Erythroblast (primary cell): Measurements from ENCODE around the gene CACNA2D4.

ENCODE experiments used
- DNase-seq, 2 experiments: peaks; one replicate each; lab custom pipeline; 2025; lab: John Stamatoyannopoulos, UW
- GATA1 ChIP-seq: IDR thresholded peaks from 2 replicates; pipeline ENCODE4 v1.6.1; 2011; ENCODE audit warnings: low read depth, mild to moderate bottlenecking, control low read depth, low read length, moderate library complexity
- POLR2A ChIP-seq: IDR thresholded peaks from 2 replicates; pipeline ENCODE4 v1.6.1; 2011; ENCODE audit warnings: mild to moderate bottlenecking, low read length

The CACNA2D4 gene

GRCh38 chr12:1881936-1882335, 36.5 kb downstream of the CACNA2D4 start:
- TF ChIP-seq POLR2A (no peak), GATA1 (no peak)
- DNase-seq, result no peak

- no peak for TF ChIP-seq POLR2A
- TF ChIP-seq GATA1, result no peak
- DNase-seq, result no peak
Observed at GRCh38 chr12:1881301-1881700, 37.2 kb downstream of the CACNA2D4 start.

DNA sequence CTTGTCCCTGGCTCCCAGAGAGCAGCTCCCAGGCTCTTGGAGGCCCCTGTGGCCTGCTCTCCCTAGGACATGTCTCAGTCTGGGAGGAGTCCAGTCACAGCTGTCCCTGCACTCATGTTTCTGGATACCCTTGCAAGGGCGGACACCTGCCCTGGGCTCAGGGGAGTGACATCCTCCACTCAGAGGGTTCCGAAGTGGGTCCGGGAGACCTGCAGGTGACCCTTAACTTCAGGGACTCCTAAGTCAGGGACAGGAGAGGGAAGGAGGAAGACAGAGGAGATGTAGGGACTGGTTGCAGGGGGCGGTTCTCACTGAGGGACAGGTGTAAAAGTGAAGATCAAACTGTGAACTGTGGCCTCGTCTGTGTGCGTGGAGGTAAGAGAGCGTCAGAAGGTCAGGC, 37.6 kb downstream of the CACNA2D4 start:
- no peak for DNase-seq
- TF ChIP-seq GATA1, result no peak
- TF ChIP-seq POLR2A, result no peak

- DNase-seq, result no peak
- TF ChIP-seq POLR2A (no peak), GATA1 (no peak)
Observed at GRCh38 chr12:1880153-1880845, 38.2 kb downstream of the CACNA2D4 start.

DNA sequence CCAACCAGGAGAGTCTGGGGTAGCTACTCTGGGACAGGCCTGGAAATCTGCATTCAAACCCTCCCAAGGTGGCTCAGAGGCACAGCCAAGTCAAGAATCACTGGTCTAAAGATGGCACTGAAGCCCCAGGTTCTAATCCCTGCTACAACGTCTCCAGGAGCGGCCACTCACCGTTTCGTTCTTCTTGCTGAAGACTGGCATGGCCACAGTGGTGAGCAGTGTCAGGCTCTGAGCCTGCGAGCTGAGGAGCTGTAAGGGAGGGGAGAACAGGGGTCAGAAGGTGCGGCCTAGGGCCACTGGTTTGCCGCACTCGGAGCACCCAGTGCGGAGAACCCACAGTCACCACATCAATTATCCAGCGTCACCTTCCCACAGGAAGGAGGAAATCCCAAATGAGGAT, 38.8 kb downstream of the CACNA2D4 start:
- TF ChIP-seq GATA1, result no peak
- TF ChIP-seq POLR2A, result no peak
- no peak for DNase-seq

DNA sequence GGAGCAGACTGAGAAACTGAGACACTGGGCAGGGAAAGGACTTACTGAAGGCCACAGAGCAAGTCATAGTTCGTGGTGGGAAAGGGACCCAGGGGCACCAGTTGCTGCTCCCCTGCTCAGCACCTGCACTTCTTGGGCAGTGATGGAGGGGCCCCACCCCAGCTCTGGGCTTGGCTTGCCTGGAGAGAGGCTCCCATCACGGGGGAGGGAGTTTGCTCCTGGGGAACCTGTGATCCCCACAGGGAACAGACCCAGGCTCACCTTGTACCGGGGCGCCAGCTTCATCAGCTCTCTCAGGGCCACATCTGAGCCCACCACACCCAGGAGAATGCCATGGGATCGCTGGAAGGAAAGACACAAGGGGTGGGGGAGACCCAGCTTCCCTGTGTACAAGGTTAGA, 39.8 kb downstream of the CACNA2D4 start:
- DNase-seq, result no peak
- no peak for TF ChIP-seq POLR2A
- TF ChIP-seq GATA1, result no peak

DNA sequence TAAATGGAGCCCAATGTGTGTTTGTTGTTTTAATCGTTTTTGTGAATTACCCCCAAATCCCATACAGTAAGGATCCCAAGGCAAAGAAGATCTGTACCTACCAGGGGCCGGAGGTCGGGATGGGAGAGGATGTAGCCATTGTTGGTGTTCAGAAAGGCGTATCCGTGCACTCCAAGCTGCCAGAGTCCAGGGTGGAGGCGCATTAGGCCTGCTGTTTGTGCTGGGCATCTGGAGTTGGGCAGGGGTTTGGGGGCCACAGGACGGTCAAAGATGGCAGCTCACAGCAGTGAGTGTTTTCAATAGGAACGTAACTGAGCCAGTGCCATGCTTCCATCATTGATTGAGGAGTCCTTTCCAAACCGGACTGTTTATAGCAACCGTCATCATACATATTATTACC, 40.2 kb downstream of the CACNA2D4 start:
- no peak for DNase-seq

DNA sequence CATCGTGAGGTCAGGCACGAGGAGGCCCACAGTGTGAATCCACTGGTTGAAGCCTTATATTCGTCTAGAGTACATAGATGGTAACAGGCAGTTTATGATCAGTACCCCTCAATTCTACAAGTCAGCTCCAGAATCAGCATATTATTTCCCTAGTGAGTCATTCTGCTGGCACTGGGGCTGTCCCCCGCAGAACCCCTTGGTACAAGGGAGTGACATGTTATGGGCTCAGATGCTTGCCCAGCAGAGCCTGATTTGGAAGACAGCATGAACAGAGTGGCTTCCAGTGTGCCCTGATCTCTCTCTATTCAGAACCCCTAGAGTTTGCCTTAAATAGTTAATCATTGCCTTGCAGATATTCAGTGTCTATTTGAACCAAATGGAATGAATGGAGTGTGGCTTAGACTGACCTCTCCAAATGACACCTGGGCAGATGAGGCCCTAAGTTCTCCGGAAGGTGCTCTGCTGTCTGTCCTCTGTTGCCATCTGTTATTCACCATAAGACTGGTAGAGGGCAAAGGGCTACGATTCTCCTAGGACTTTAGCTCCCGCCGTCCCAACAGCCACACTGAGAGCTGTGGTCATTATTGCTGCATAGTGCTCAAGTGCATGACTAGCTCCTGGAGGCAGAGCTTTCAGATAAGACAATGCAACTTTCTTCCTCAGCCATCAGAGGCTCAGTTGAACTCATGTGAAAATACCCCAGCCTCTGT, 41.1 kb downstream of the CACNA2D4 start:
- DNase-seq, result no peak

More for the DNA sequence above, 40.2 kb downstream of the CACNA2D4 start:
- TF ChIP-seq POLR2A, result no peak
- no peak for TF ChIP-seq GATA1

DNA sequence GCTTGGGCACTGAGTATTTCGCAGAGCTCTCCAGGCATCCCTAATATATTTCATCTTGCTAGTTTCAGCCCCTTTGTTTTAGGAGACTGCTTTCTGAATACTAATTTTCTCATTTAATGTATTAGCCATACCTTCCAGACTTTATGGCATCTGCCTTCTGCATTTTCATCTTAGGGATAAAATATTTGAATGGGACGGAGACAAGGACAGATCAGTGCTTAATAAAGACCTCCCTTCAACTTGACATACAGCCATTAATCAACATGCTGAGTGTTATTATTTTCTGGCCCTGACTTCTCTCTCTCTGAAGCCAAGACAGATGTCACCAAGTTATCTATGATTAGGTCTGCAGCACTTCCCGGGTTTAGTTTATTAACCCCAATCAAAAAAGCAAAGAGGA, 42.4 kb downstream of the CACNA2D4 start:
- DNase-seq, result no peak
- no peak for TF ChIP-seq POLR2A
- no peak for TF ChIP-seq GATA1

More for the DNA sequence above, 41.1 kb downstream of the CACNA2D4 start:
- TF ChIP-seq POLR2A (no peak), GATA1 (no peak)

DNA sequence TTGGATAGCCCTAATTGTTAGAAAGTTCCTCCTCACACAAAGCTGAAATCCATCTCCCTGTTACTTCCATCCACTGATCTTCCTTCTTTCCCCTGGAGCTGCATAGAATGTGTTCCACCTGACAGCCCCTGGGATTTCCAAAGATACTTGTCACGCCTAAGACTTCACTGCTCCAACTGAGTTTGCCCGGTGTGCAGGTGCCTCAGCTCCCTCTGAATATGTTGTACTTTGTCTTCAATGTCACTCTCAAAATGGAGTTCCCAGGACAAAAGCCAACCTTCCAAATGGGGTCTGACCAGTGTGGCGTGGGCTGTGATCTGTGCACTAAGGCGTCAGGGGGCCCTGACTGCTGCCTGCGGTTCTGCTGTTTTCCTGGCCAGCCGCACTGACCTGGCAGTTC, 42.8 kb downstream of the CACNA2D4 start:
- TF ChIP-seq POLR2A (no peak), GATA1 (no peak)
- DNase-seq, result no peak

DNA sequence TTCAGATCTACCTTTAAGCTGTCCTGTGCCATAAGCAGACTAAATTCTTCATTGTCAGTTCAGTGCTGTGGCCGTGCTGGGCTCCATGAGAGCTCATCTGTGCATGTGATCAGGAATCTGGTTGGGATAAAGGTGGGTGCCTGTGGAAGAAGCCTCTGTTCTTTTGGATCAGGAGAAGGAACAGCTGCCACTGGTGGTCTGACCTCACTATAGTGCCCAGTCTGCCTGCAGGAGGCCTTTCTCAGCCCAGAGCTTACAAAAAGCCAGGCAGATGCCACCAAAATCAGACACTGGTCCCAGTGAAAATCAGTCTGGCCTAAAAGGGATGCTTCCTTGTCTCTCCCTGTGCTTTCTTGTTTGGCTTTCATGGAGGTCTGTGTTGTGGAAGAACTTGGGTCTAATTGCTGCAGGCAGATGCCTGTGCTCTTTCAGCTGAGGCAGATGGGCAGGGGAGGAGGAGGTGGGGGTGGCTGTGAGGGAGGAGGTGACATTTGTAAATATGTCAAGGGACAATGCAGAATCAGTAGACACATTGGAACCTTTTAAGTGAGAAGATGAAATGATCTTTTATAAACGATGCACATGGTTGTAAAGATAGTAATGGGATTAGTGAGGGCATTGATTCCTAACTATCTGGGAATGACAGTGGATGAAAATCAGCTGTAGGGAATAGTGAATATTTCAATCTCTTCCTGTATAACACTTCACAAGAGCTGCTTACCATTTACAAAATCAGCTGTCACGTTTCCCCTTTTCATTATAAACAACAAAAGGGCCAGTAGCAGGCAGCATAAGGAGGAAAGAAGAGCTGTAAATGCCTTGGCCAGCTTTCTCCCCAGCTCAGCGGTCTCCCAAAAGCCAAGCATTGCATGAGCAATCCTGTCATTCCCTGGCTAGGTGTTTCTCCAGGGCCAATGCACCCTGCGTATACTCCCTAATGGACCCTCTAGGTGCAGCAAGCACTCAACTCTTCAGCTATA, 44.6 kb downstream of the CACNA2D4 start:
- TF ChIP-seq POLR2A (no peak), GATA1 (no peak)
- DNase-seq, result no peak

DNA sequence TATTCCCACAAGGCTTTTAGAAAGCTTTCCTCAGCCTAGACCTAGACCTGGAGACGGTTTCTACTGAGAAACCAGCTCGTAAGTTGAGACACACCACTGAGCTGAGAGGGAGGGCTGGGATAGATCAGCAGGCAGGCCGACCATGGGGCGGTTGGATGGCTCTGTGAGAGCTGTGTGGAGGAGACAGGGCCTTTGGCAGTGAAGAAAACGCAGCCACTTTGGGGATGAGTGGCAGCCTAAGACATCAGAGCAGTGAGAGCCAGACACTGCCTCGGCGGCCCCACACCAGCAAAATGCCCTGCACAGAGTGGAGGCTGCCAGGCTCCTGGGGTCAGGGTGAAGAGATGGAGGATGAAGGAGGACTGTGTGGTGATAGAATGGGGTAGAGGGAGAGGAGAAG, 46.0 kb downstream of the CACNA2D4 start:
- no peak for TF ChIP-seq POLR2A
- TF ChIP-seq GATA1, result no peak
- DNase-seq, result no peak

DNA sequence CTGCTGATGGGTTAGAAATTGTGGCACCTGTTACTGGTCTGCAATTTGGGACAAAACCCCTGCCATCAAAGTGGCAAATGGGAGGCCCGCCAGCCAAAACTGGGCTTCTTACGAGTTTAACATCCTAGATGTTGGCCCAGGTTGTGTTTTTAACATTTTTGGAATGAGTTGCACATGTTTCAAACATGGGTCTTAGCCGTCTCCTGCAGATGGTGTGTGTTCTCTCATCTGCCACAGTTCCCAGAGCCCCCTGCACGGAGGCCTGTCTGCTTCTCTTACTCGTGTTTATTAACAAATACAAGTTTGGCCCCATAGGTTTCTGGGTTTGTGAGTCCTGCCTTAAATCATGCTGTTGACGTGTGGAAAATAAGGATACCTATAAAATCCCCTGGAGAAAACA, 46.5 kb downstream of the CACNA2D4 start:
- no peak for TF ChIP-seq POLR2A
- no peak for TF ChIP-seq GATA1
- DNase-seq, result no peak
